Measurements from ENCODE around the gene KANK4.
"Not testable (repeated sequence)": the region's sequence is repeated elsewhere in the genome, so short reads cannot be mapped to it uniquely, and the experiment has no call there.

Gene KANK4

DNA sequence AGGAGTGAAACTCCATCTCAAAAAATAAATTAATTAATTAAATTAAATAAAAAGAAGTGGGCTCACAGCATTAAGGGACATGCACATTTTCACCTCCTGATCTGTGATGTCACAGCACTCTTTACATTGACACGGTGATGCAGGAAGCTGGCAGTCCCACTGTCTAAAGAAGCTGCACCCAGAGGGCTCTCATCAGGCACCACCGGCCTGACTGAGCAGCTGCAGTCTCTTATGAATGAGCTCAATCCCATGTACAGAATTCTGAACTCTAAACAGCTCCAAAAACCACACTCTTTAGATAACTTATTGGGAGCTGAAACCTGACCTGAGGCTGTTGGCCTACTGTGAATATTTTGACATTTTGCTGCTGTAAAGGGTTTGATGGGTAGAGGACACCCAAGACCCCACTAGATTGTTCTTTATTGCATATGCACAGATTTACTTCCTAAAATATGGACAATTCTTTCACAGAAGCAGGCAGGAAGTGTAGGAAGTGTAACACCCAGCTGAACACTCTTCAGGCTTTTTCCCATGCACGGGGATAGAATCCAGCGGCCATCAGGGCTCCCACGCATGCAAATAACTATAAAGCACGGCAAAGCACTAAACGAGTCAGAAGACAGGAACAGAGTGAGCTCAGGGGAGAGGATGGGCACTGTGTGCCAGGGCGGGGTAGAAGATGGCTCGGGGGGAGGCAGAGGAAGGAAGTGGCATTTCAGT, 78.4 kb downstream of the KANK4 start:
- Histone ChIP-seq H3K4me1 (ENCODE audit: control insufficient read depth in 1 of 2, insufficient read depth in 1 of 2, low read depth in 1 of 2, low read length in 1 of 2) (no peaks in the 10 kb centered on the region), H3K27ac (no peak overlapping the region), H3K27me3 (no peaks in the 10 kb centered on the region), H3K4me3 (ENCODE audit: low read depth in 1 of 2, low read length in 1 of 2) (no peak overlapping the region), H3K9me3 (no peaks in the 10 kb centered on the region), H3K36me3 (no peaks in the 10 kb centered on the region)
- TF ChIP-seq, protein P1, sequence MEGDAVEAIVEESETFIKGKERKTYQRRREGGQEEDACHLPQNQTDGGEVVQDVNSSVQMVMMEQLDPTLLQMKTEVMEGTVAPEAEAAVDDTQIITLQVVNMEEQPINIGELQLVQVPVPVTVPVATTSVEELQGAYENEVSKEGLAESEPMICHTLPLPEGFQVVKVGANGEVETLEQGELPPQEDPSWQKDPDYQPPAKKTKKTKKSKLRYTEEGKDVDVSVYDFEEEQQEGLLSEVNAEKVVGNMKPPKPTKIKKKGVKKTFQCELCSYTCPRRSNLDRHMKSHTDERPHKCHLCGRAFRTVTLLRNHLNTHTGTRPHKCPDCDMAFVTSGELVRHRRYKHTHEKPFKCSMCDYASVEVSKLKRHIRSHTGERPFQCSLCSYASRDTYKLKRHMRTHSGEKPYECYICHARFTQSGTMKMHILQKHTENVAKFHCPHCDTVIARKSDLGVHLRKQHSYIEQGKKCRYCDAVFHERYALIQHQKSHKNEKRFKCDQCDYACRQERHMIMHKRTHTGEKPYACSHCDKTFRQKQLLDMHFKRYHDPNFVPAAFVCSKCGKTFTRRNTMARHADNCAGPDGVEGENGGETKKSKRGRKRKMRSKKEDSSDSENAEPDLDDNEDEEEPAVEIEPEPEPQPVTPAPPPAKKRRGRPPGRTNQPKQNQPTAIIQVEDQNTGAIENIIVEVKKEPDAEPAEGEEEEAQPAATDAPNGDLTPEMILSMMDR (IDR thresholded peaks at IDR 0.05): no peak

DNA sequence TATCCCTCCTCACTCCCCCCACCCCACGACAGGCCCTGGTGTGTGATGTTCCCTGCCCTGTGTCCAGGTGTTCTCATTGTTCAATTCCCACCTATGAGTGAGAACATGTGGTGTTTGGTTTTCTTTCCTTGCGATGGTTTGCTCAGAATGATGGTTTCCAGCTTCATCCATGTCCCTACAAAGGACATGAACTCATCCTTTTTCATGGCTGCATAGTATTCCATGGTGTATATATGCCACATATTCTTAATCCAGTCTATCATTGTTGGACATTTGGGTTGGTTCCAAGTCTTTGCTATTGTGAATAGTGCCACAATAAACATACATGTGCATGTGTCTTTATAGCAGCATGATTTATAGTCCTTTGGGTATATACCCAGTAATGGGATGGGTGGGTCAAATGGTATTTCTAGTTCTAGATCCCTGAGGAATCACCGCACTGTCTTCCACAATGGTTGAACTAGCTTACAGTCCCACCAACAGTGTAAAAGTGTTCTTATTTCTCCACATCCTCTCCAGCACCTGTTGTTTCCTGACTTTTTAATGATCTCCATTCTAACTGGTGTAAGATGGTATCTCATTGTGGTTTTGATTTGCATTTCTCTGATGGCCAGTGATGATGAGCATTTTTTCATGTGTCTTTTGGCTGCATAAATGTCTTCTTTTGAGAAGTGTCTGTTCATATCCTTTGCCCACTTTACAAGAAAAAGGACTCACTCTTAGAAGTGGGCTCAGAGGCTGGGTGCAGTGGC, 79.4 kb downstream of the KANK4 start:
- not testable (repeated sequence) for H3K27ac ChIP-seq; H3K36me3 ChIP-seq; H3K9me3 ChIP-seq; H3K4me1 ChIP-seq (ENCODE audit: control insufficient read depth in 1 of 2, insufficient read depth in 1 of 2, low read depth in 1 of 2, low read length in 1 of 2); H3K4me3 ChIP-seq (ENCODE audit: low read depth in 1 of 2, low read length in 1 of 2); H3K27me3 ChIP-seq

- Histone ChIP-seq H3K27ac (no peak overlapping the region), H3K9me3 (no peaks in the 10 kb centered on the region), H3K4me1 (ENCODE audit: control insufficient read depth in 1 of 2, insufficient read depth in 1 of 2, low read depth in 1 of 2, low read length in 1 of 2) (no peaks in the 10 kb centered on the region), H3K36me3 (no peaks in the 10 kb centered on the region), H3K27me3 (no peaks in the 10 kb centered on the region), H3K4me3 (ENCODE audit: low read depth in 1 of 2, low read length in 1 of 2) (no peak overlapping the region)
- TF ChIP-seq, protein P1 (IDR thresholded peaks at IDR 0.05): no peak
Measured at GRCh38 chr1:62238507-62238906, 80.7 kb downstream of the KANK4 start.

DNA sequence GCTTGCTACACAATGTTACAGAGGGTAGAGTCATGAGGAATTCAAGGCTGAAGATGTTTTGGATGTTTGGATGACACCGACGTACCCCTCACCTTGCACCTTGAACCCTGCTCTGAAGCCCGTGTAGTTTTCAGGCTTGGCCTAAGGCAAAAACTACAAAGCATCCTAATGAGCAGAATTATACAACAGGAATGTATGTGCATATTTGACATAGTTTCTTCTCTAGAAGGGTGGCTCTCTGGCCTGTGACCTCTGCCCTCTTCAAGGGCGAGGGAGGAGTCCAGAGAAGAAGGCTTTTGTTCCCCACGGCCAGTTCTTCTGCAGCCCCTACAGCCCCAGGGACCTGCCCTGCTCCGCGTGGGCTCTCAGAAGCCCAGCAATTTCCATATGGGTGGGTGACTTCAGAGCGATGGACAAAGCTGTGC, 81.3 kb downstream of the KANK4 start:
- TF ChIP-seq, protein P1 (IDR thresholded peaks at IDR 0.05): no peak
- Histone ChIP-seq H3K27me3 (no peaks in the 10 kb centered on the region), H3K4me3 (ENCODE audit: low read depth in 1 of 2, low read length in 1 of 2) (no peak overlapping the region), H3K27ac (no peak overlapping the region), H3K36me3 (no peaks in the 10 kb centered on the region), H3K9me3 (no peaks in the 10 kb centered on the region), H3K4me1 (ENCODE audit: control insufficient read depth in 1 of 2, insufficient read depth in 1 of 2, low read depth in 1 of 2, low read length in 1 of 2) (peaks cover 0 to 2% of the 10 kb centered on the region in 2 experiments)

- H3K36me3 ChIP-seq: no peaks in the 10 kb centered on the region
- H3K27me3 ChIP-seq: no peaks in the 10 kb centered on the region
- no peak overlapping the region for H3K4me3 ChIP-seq (ENCODE audit: low read depth in 1 of 2, low read length in 1 of 2)
- TF ChIP-seq, protein P1 (IDR thresholded peaks at IDR 0.05): no peak
- H3K9me3 ChIP-seq: no peaks in the 10 kb centered on the region
- no peak overlapping the region for H3K27ac ChIP-seq
- peaks cover 0 to 3% of the 10 kb centered on the region in 2 experiments for H3K4me1 ChIP-seq (ENCODE audit: control insufficient read depth in 1 of 2, insufficient read depth in 1 of 2, low read depth in 1 of 2, low read length in 1 of 2)
Measured at GRCh38 chr1:62237361-62237760, 81.9 kb downstream of the KANK4 start.

DNA sequence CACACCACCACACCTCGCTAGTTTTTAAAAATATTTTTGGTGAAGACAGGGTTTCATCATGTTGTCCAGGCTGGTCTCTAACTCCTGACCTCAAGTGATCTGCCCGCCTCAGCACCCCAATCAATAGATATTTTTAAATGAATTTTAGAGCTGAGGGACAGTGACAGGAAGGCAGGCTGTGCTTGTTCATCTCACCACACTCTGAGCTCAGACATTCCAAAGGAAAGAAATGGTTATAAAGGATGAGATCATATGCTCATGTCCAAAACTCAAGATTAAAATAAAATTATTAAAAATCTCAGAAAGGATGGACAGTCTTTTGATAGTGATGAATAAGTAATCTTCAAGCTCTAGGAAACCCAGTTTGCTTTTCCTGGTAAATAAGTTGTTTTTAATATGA, 83.7 kb downstream of the KANK4 start:
- Histone ChIP-seq H3K36me3 (no peaks in the 10 kb centered on the region), H3K4me3 (ENCODE audit: low read depth in 1 of 2, low read length in 1 of 2) (no peak overlapping the region), H3K27ac (no peak overlapping the region), H3K9me3 (no peaks in the 10 kb centered on the region), H3K27me3 (no peaks in the 10 kb centered on the region), H3K4me1 (ENCODE audit: control insufficient read depth in 1 of 2, insufficient read depth in 1 of 2, low read depth in 1 of 2, low read length in 1 of 2) (peaks cover 0 to 3% of the 10 kb centered on the region in 2 experiments)
- TF ChIP-seq, protein P1 (IDR thresholded peaks at IDR 0.05): no peak
